Caki2 (cell line): ENCODE measurements around the gene MBD1. TPM values are rescaled to one million over a fixed set of nuclear protein-coding genes. Genes with fewer than 3 reads are reported as not detected.
"Not testable (repeated sequence)": the region's sequence is repeated elsewhere in the genome, so short reads cannot be mapped to it uniquely, and the experiment has no call there.

ENCODE experiments used
- DNase-seq: peaks from one replicate; pipeline ENCODE4 v3.0.0-alpha.2; 2015; ENCODE audit warnings: low read depth
- in situ Hi-C: cut with HindIII; loops from 2 replicates; pipeline ENCODE4 v1.10.0; 2016; ENCODE audit warnings: low sequenced_read_pairs, low pct_unique_long_range_greater_than_20kb, mixed read lengths
- total RNA-seq: library from RNA; depleted of rRNA; stranded (reverse); fragments of >200 nt; shearing (Covaris generic); gene quantifications from 2 replicates; pipeline ENCODE4 v1.2.3, GENCODE V29; 2014; ENCODE audit warnings: low replicate concordance; rRNA removed

The MBD1 gene
- total RNA-seq, 1 experiment from 2014 or later, result 22.7 TPM

- in situ Hi-C loops, DNase-seq: not testable (repeated sequence)
Observed at GRCh38 chr18:50220249-50220648, 61.1 kb downstream of the MBD1 start.

Other genes with a start within 250 kb of the MBD1 start
- gene MYO5B, start 86.4 kb downstream of the MBD1 start, total RNA-seq, result 9.6 and 12.6 TPM in 2 replicates
- gene CFAP53, start 15.0 kb downstream of the MBD1 start, total RNA-seq, result 0.64 TPM in 1 of 2 replicates, not detected in the other
- 32.3 and 33.9 TPM in 2 replicates for gene CXXC1, start 6.2 kb upstream of the MBD1 start, total RNA-seq
- gene SKA1, start 93.5 kb upstream of the MBD1 start, total RNA-seq, result 13.3 and 13.4 TPM in 2 replicates